Stimulated activated CD4-positive, alpha-beta T cell treated with anti-CD3 and anti-CD28 coated beads, Interleukin-2, amount 100 ng/mL, for 48 hours (primary cell): Measurements from ENCODE around the gene EFNA5.

Experiments used
- DNase-seq, 2 donors: peaks; one replicate each; pipeline ENCODE4 v3.0.0-alpha.2; 2020

Gene EFNA5

GRCh38 chr5:107672211-107673038, 1.7 kb upstream of the EFNA5 start:
- DNase-seq: peak in 1 of 2 donors; percentile 18

GRCh38 chr5:107671742-107672210, 1.0 kb upstream of the EFNA5 start:
- no peak for DNase-seq

- peak in 1 of 2 donors; percentile 18 for DNase-seq
Measured at GRCh38 chr5:107670087-107670931, 428 bp downstream of the EFNA5 start.

- DNase-seq: no peak
Measured at GRCh38 chr5:107669096-107670031, 1.4 kb downstream of the EFNA5 start.

GRCh38 chr5:107668154-107669095, 2.3 kb downstream of the EFNA5 start:
- no peak for DNase-seq

GRCh38 chr5:107666051-107666655, 4.6 kb downstream of the EFNA5 start:
- DNase-seq: no peak

GRCh38 chr5:107665036-107665570, 5.6 kb downstream of the EFNA5 start:
- DNase-seq: no peak

GRCh38 chr5:107663697-107664096, 7.0 kb downstream of the EFNA5 start:
- DNase-seq: no peak

GRCh38 chr5:107661650-107662044, 9.1 kb downstream of the EFNA5 start:
- no peak for DNase-seq

GRCh38 chr5:107661038-107661649, 9.6 kb downstream of the EFNA5 start:
- no peak for DNase-seq

GRCh38 chr5:107658528-107658927, 12.2 kb downstream of the EFNA5 start:
- no peak for DNase-seq

- DNase-seq: no peak
Measured at GRCh38 chr5:107655831-107656230, 14.9 kb downstream of the EFNA5 start.

GRCh38 chr5:107654827-107655226, 15.9 kb downstream of the EFNA5 start:
- DNase-seq: no peak

- DNase-seq: no peak
Measured at GRCh38 chr5:107653685-107654084, 17.1 kb downstream of the EFNA5 start.

- DNase-seq: no peak
Measured at GRCh38 chr5:107652839-107653607, 17.7 kb downstream of the EFNA5 start.

GRCh38 chr5:107652408-107652807, 18.3 kb downstream of the EFNA5 start:
- no peak for DNase-seq

GRCh38 chr5:107651325-107651724, 19.4 kb downstream of the EFNA5 start:
- no peak for DNase-seq

GRCh38 chr5:107646418-107646817, 24.3 kb downstream of the EFNA5 start:
- no peak for DNase-seq

GRCh38 chr5:107640568-107640967, 30.2 kb downstream of the EFNA5 start:
- no peak for DNase-seq
